CD14-positive monocyte (primary cell): ENCODE data around the gene MED27. TPM values are rescaled to one million over a fixed set of nuclear protein-coding genes. Genes with fewer than 3 reads are reported as not detected.

Source experiments
- DNase-seq, 3 donors: peaks; one replicate each; pipeline ENCODE4 v3.0.0-alpha.2; 2011 to 2022
- H2AFZ ChIP-seq: 2 replicates; pipeline ENCODE4 v1.6.0; 2012; ENCODE audit warnings: mild to moderate bottlenecking, low read depth, low read length, inconsistent platforms; ENCODE audit not compliant: insufficient read depth, poor library complexity, severe bottlenecking
- H3K27ac ChIP-seq, 2 donors: 1 replicate in 1 of 2; 2 replicates in 1 of 2; pipeline ENCODE4 v1.5.1; 2012 to 2013; ENCODE audit warnings: low read length in 2 of 2, control low read depth in 1 of 2, inconsistent platforms in 1 of 2, low read depth in 1 of 2, mild to moderate bottlenecking in 1 of 2
- H3K27me3 ChIP-seq, 2 donors: one replicate each; pipeline versions ENCODE4 v1.6.0 to v1.6.1; 2011 to 2013; ENCODE audit warnings: low read length in 2 of 2; ENCODE audit not compliant: control insufficient read depth in 2 of 2, insufficient read depth in 2 of 2
- H3K36me3 ChIP-seq, 2 donors: replicated peaks in 1 of 2; 1 replicate in 1 of 2; 2 replicates in 1 of 2; pipeline versions ENCODE4 v1.5.1 to v1.6.1; 2012 to 2013; ENCODE audit warnings: low read length in 2 of 2, control low read depth in 1 of 2, inconsistent platforms in 1 of 2, mild to moderate bottlenecking in 1 of 2; ENCODE audit not compliant: insufficient read depth in 2 of 2, control insufficient read depth in 1 of 2
- H3K4me1 ChIP-seq, 2 donors: 1 replicate in 1 of 2; 2 replicates in 1 of 2; pipeline versions ENCODE4 v1.5.1 to v1.6.1; 2012 to 2013; ENCODE audit warnings: low read length in 2 of 2, control low read depth in 1 of 2, inconsistent platforms in 1 of 2, mild to moderate bottlenecking in 1 of 2, moderate library complexity in 1 of 2; ENCODE audit not compliant: insufficient read depth in 2 of 2, control insufficient read depth in 1 of 2
- H3K4me2 ChIP-seq: replicated peaks from 2 replicates; pipeline ENCODE3; 2012; ENCODE audit warnings: low read length, moderate library complexity, mild to moderate bottlenecking; ENCODE audit not compliant: poor library complexity, severe bottlenecking; ENCODE audit errors: extremely low read depth
- H3K4me3 ChIP-seq, 3 experiments: fragments of 200-600 bp in 1 of 3; sonication (generic) in 1 of 3; replicated peaks in 1 of 3; 1 replicate in 2 of 3; 2 replicates in 1 of 3; pipeline ENCODE4 v1.5.1; 2011 to 2013; ENCODE audit warnings: low read length in 3 of 3, mild to moderate bottlenecking in 3 of 3, control low read depth in 2 of 3, low read depth in 2 of 3, inconsistent platforms in 1 of 3, moderate library complexity in 1 of 3
- H3K79me2 ChIP-seq: 2 replicates; pipeline ENCODE4 v1.6.0; 2012; ENCODE audit warnings: mild to moderate bottlenecking, control low read depth, inconsistent platforms, low read length, moderate library complexity; ENCODE audit not compliant: insufficient read depth
- H3K9ac ChIP-seq: 2 replicates; pipeline ENCODE4 v1.6.0; 2017; ENCODE audit warnings: low read length, mild to moderate bottlenecking; ENCODE audit not compliant: insufficient read depth, poor library complexity, severe bottlenecking
- H3K9me3 ChIP-seq, 2 donors: replicated peaks in 1 of 2; 1 replicate in 1 of 2; 2 replicates in 1 of 2; pipeline versions ENCODE4 v1.5.1 to v1.6.1; 2012 to 2013; ENCODE audit warnings: low read length in 2 of 2, control low read depth in 1 of 2; ENCODE audit not compliant: control insufficient read depth in 1 of 2, insufficient read depth in 1 of 2
- H4K20me1 ChIP-seq: 2 replicates; pipeline ENCODE4 v1.6.0; 2012; ENCODE audit warnings: mild to moderate bottlenecking, low read length, control low read depth, moderate library complexity; ENCODE audit not compliant: insufficient read depth
- H3K27ac Mint-ChIP-seq, 7 donors: one replicate each; pipeline ENCODE4 v1.8.0; 2020; ENCODE audit warnings: mild to moderate bottlenecking in 7 of 7, mixed read lengths in 7 of 7, moderate library complexity in 6 of 7, inconsistent platforms in 2 of 7
- H3K27me3 Mint-ChIP-seq, 3 donors: one replicate each; pipeline ENCODE4 v1.8.0; 2021 to 2022; ENCODE audit warnings: low read depth in 3 of 3, mild to moderate bottlenecking in 3 of 3, mixed read lengths in 3 of 3, moderate library complexity in 3 of 3, inconsistent platforms in 1 of 3
- H3K36me3 Mint-ChIP-seq, 2 donors: one replicate each; pipeline ENCODE4 v1.8.0; 2020; ENCODE audit warnings: mixed read lengths in 2 of 2, inconsistent platforms in 1 of 2, mild to moderate bottlenecking in 1 of 2
- H3K4me1 Mint-ChIP-seq: one replicate; pipeline ENCODE4 v1.8.0; 2020; ENCODE audit warnings: mild to moderate bottlenecking, mixed read lengths
- H3K4me3 Mint-ChIP-seq, 2 donors: one replicate each; pipeline ENCODE4 v1.8.0; 2020; ENCODE audit warnings: mild to moderate bottlenecking in 2 of 2, mixed read lengths in 2 of 2, moderate library complexity in 1 of 2
- H3K9me3 Mint-ChIP-seq, 7 donors: one replicate each; pipeline ENCODE4 v1.8.0; 2020 to 2022; ENCODE audit warnings: mixed read lengths in 7 of 7, mild to moderate bottlenecking in 6 of 7, moderate library complexity in 6 of 7, inconsistent platforms in 2 of 7
- CTCF ChIP-seq: fragments of 200-600 bp; IDR thresholded peaks from one replicate; pipeline ENCODE4 v1.8.0; 2022; ENCODE audit warnings: antibody characterized with exemption, mild to moderate bottlenecking
- WGBS: methylation state at CpG from one replicate; pipeline ENCODE4 v1.1.5; 2013; ENCODE audit warnings: missing lambda C conversion rate; ENCODE audit not compliant: insufficient coverage; 5-methylcytosine and 5-hydroxymethylcytosine counted together
- intact Hi-C, 2 donors: fragments of 100-400 bp; cut with micrococcal nuclease; formaldehyde crosslinking; loops; one replicate each; pipeline versions ENCODE4 v1.15.0 to v1.15.1; 2023
- polyA plus RNA-seq, 3 donors: library from polyadenylated mRNA; depleted of rRNA in 1 of 3; unstranded in 2 of 3; stranded (reverse) in 1 of 3; fragments of 300-500 nt in 2 of 3; fragments of >200 nt in 1 of 3; fragmentation: Illumina TruSeq in 2 of 3; gene quantifications; 1 replicate in 2 of 3; 2 replicates in 1 of 3; pipeline ENCODE4 v1.2.3, GENCODE V29; 2012 to 2021

MED27 gene
- polyA plus RNA-seq, 3 donors, result 14.0 to 26.9 (median 25.8) TPM

GRCh38 chr9:131865446-131866195 is 214.0 kb downstream of the MED27 start:
- no peaks in the 10 kb centered on the region for H3K27me3 Mint-ChIP-seq
- Histone ChIP-seq H2AFZ (no peak overlapping the region), H4K20me1 (no peaks in the 10 kb centered on the region), H3K4me3 (no peak overlapping the region), H3K27me3 (no peaks in the 10 kb centered on the region), H3K9ac (no peak overlapping the region), H3K9me3 (no peaks in the 10 kb centered on the region), H3K27ac (no peak overlapping the region), H3K36me3 (peaks cover 3 to 24% of the 10 kb centered on the region in 2 donors), H3K4me1 (no peaks in the 10 kb centered on the region), H3K79me2 (no peaks in the 10 kb centered on the region), H3K4me2 (no peak overlapping the region)
- H3K36me3 Mint-ChIP-seq, result peaks cover 18 to 22% of the 10 kb centered on the region in 2 donors
- no peak for DNase-seq
- intact Hi-C loops, result no loop called here
- 98% methylated on average over 10 of the region's 10 CpGs for WGBS
- H3K27ac Mint-ChIP-seq, result peak overlapping the region in 1 of 7 donors; percentile 43
- no peak for TF ChIP-seq CTCF
- H3K9me3 Mint-ChIP-seq, result no peaks in the 10 kb centered on the region
- H3K4me1 Mint-ChIP-seq, result no peaks in the 10 kb centered on the region
- H3K4me3 Mint-ChIP-seq, result no peak overlapping the region

GRCh38 chr9:131864531-131864930 is 215.1 kb downstream of the MED27 start:
- Histone ChIP-seq H3K27me3 (no peaks in the 10 kb centered on the region), H3K4me1 (no peaks in the 10 kb centered on the region), H4K20me1 (no peaks in the 10 kb centered on the region), H3K4me3 (no peak overlapping the region), H3K27ac (no peak overlapping the region), H3K4me2 (no peak overlapping the region), H3K79me2 (no peaks in the 10 kb centered on the region), H3K36me3 (peaks cover 6 to 35% of the 10 kb centered on the region in 2 donors), H3K9ac (no peak overlapping the region), H2AFZ (no peak overlapping the region), H3K9me3 (no peaks in the 10 kb centered on the region)
- Mint-ChIP-seq H3K27ac (no peak overlapping the region), H3K4me1 (no peaks in the 10 kb centered on the region), H3K4me3 (no peak overlapping the region), H3K36me3 (peaks cover 28 to 32% of the 10 kb centered on the region in 2 donors), H3K27me3 (no peaks in the 10 kb centered on the region), H3K9me3 (no peaks in the 10 kb centered on the region)
- no peak for DNase-seq
- intact Hi-C loops, result no loop called here
- WGBS, result 94% methylated on average over 11 of the region's 14 CpGs
- no peak for TF ChIP-seq CTCF
